GM18907 (cell line): ENCODE measurements around the gene AMH.
A peak's percentile ranks its signal among the peaks of the same experiment; 100 is the strongest.

Source experiments
- ATAC-seq: cut with Tn5 transposase; IDR thresholded peaks from one replicate; pipeline ENCODE4 v1.9.1; 2021; ENCODE audit warnings: mild to moderate bottlenecking, moderate library complexity; ENCODE audit not compliant: unreplicated experiment

The AMH gene

GRCh38 chr19:2233601-2234280, 15.4 kb upstream of the AMH start:
- no peak for ATAC-seq

DNA sequence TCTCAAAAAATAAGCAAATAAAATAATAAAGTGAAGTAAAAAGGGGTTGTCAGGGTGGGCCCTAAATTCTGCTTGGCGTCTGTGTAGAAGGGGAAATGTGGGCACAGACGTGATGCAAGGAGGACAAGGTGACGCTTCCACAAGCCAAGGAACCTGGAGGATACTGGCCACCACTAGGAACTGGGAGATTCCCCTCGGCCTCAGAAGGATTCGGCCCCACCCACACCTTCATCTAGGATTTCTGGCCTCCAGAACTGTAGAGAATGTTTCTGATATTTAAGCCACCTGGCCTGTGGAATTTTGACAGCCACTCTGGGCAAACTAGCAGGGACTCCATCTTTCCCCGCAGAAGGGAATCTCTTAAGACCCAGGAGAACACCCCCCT, 14.1 kb upstream of the AMH start:
- no peak for ATAC-seq

DNA sequence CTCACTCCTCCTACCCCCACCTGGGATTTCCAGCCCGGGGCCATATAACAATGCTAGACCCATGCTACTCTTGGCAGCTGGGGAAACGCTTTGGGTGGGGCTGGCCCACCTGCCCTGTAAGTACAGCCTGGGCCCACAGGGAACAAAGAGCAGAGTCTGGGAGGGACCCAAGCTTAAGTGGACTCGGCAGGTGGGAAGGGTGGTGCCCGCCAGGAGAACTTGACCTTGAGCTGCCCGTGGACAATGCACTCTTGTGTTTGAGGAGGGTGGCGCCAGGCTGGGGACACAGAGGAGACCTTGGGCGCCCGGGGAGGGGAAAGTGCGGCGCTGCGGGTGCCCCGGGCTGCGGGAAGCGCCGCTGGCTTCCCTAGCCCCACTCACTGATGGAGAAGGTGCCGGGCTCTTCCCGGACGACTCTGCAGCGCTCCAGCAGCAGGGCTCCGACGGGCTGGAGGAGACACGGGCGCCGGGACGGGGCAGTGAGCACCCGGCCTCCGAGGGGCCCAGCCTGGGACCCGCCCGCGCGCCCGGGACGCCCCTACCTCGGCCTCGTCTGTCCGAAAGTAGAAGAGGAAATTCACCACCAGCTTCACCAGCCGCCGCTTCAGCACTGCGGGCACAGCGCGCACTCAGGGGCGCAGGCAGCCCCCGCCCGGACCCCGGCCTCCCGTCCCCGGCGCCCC, 13.6 kb upstream of the AMH start:
- ATAC-seq: peak; percentile 20

DNA sequence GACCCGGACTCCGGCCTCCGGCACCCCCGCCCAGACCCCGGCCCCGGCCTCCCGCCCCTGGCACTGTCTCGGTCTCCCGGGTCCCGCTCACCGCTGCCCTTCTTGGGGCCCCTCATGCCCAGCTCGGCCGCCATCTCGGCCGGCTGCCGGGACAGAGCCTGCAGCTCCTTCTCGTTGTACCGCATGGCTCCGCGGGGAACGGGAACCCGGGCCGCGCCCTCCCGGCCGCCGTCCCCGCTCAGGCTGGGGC, 13.1 kb upstream of the AMH start:
- ATAC-seq: no peak

DNA sequence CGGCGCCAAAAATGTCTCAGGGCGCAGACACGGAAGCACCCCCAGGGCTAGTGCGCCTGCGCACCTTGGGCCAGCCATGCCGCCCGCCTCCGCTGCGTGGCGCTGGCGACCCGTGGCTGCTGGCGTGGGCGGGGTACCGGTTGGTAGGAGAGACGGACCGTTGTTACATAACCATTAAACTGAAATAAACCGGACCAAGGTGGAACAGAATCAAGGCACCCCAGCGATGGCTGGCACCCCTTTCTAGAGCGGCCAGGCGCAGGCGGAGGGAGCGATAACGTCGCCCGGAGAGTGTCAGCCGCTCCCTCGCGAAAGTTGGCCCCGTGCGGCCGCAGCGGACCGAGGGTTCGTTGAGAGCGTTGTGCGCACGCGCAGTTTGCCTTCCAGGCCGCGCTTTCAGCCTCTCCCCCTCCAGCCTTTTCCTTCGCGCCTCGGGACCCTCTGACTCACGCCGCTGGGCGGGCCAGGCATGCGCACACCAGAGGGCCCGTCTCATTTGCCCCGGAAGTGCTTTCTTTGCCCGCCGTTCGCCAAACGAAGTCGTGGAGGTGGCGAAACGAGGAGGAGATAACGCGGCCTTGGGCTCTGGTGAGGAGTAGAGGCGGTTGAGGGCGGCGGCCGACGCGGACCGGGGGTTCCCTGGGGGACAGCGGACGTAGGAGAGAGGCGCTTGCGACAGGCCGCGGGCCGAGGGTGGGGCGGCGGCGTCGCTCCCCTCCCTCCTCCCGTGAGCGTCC, 12.6 kb upstream of the AMH start, which contains the start of the genes PLEKHJ1 and SF3A2:
Gene PLEKHJ1, minus strand, starts transcription at position 16 of the 737 bp plus-strand sequence. CDS start 81 bp downstream, outside the sequence.
Gene SF3A2, plus strand, starts transcription at position 511 of the 737 bp plus-strand sequence. CDS start 6,595 bp downstream, outside the sequence.
- ATAC-seq: peak; percentile 73

- ATAC-seq: no peak
Measured at GRCh38 chr19:2237051-2237868, 11.9 kb upstream of the AMH start.

DNA sequence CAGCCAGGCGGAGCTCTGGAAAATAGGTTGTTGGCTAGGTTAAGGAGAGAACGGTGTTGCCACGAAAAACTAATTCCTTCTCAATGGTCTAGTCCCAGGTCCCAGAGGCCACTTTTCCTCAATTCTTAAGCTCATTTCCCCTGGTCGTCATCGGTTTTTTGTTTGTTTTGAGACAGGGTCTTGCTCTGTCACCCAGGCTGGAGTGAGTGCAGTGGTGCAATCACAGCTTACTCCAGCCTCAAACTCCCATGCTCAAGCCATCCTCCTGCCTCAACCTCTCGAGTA, 11.3 kb upstream of the AMH start:
- ATAC-seq: no peak

GRCh38 chr19:2239173-2239572, 9.9 kb upstream of the AMH start:
- no peak for ATAC-seq

DNA sequence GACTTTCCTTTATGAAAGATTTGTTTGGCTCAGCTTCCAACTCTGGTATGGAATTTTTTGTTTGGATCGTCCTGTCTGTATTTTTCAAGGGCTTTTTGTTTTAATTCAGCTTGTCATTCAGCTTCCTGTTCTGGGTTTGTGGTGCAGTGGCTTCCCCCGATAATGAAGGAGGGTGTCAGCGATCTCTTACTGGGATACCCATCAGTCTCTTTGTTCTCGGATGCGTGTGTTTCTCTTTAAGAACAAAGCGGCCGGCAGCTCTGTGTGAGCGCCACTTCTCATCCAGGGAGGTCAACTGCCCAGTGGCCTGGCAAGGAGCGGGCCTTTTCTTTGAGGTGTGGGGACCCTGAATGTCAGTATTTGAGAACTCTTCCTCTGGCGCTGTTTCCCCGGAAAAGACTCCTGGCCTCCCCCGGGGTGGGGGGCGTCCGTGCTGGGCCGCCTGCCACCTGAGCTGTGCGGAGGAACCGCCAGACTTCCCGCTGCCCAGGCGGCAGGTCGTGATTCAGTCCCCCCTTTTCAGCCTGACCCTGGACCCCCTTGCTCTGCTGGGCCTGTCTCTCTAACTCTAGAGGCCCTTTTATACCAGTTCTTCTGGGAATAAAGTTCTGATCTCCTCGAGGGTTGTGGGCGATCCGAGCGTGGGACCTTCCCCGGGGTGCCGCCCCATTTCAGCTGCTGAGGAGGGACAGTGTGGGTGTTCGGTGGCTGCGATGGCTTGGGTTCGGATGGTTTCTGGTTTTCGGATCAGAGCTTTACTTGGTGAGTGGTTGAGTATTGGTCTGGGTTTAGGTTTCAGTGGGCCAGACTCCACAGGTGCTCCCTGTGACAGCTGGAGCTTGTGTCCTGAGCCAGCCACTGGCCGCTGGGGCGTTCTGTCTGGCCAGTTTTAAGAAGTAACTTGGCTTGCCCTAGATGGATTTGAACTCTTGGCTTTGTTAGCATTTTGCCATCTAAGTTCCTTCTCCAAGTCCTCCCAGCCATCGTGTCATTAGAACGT, 9.1 kb upstream of the AMH start:
- ATAC-seq: no peak

DNA sequence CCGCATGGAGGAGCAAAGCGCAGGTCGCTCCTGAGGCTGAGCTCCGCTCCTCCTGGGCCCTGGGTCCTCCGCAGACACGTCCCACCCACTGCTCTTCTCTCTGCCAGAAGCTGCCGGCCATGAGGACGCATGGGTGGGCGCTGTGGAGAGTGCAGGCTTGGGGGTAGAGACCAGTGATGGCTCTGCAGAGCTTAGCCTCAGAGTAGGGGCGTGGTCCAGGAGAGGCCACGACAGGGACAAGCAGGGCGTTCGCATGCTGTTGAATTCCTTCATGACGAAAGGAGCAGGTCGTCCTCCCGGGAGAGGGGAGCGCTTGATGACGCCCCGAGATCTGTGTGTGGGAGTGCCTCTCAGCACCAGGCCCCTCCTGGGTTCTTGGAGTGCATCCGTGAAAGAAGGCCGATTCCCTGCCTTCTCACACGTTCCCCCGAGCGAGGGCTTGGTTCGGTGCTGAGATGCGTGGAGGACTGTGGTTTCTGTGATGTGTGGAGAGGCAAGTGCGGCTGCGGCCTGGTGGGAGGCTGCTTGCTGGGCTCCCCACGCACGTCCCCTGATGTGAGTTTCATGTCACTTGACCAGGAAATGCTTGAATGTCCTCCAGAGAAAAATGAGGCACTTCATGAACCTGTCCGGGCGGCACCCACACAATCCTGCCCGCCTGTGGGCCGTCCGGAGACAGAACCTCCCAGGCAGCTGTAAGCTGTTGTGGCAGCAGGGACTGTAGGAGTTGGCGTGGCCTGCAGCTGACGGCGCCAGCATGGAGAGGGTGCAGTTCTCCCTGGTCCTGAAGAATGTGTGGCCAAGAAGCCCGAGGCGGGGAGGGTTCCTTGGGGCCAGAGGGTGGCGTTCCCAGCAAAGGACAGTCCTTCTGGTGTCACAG, 8.0 kb upstream of the AMH start:
- no peak for ATAC-seq

DNA sequence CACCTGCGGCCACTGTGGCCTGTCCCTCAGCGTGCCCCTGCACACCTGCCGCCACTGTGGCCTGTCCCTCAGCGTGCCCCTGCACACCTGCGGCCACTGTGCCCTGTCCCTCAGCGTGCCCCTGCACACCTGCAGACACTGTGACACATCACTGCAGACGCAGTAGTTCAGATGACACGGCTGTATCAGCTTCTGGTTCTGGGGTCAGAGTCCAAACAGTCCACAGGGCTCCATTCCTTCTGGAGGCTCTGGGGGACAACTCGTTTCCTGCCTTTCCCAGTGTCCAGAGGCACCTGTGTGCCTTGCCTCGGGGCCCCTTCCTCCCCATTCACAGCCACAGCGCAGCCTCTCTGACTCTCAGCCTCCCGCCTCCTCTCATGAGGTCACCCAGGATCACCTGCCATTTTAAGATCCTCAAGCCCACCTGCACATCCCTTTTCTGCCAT, 7.0 kb upstream of the AMH start:
- no peak for ATAC-seq

GRCh38 chr19:2242816-2243215, 6.3 kb upstream of the AMH start:
- no peak for ATAC-seq

- ATAC-seq: no peak
Measured at GRCh38 chr19:2243274-2244124, 5.6 kb upstream of the AMH start.

GRCh38 chr19:2244125-2244411, 5.1 kb upstream of the AMH start:
- ATAC-seq: no peak

DNA sequence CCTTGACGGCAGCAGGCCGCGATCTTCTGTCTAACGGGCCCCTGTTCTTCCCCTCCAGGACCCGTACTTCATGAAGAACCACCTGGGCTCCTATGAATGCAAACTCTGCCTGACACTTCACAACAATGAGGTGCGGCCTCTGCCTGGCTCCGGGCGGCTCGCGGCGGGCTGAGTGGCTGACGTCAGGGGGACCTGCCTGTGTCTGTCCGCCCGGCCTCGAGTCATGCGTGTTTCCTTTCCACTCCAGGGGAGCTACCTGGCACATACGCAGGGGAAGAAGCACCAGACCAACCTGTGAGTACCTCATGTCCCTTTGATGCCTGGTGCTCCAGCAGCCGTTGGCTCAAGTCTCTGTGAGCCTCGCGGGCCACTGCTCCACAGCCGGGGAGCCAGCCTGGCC, 4.6 kb upstream of the AMH start:
- ATAC-seq: no peak

GRCh38 chr19:2245273-2245672, 3.9 kb upstream of the AMH start:
- ATAC-seq: no peak

DNA sequence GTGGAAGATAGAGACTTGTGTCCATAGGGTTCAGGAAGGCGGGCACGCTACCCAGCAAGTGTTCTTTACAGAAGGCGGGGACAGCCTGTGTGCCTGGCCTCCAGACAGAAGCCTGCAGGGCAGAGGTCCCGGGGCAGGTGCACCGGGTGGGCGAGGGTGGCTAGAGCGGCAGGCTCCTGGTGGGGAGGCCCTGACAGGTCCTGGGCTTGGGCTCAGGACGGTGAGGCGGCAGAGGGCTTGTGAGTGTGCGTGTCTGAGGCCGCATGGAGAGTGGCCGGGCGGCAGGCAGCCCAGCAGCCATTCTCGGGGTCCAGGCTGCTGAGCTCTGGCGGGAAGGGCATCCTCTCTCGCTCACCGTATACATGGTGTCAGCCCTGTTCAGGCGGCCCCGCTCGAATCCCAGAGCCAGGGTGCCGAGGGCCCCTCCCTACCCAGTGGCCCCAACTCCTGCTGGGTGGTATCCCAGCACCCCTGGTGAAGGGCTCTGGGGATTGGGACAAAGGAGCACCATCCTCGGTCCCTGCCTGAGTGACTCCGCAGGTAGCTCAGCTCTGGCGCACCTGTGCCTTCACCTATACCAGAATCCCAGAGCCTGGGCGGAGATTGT, 3.0 kb upstream of the AMH start:
- ATAC-seq: no peak

DNA sequence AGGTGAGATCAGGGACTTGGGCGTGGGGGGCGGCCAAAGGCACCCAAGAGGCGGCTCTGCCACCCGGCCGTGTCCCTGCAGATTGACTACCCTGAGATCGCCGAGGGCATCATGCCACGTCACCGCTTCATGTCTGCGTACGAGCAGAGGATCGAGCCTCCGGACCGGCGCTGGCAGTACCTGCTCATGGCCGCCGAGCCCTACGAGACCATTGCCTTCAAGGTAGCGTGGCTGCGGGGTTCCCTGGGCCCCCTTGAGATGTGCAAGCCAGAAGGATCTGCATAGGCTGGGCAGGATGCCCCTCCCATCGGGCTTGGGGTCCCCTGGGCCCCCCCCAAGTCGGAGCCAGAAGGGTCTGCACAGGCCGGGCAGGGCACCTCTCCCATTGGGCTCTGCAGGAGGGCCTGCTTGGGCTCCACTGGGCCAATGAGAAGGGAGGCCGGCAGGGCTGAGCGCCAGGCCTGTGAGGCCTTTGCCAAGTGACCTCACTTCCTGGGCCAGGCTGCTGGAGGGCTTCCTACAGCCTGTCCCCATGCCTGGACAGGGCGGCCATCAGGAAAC, 2.2 kb upstream of the AMH start:
- no peak for ATAC-seq
